Mammary epithelial cell (primary cell): ENCODE results near the gene SPAG17.

Source experiments
- CTCF ChIP-seq, 2 donors: IDR thresholded peaks in 1 of 2; conservative IDR thresholded peaks in 1 of 2; 2 replicates each; pipeline ENCODE4 v1.5.1; 2011 to 2012; ENCODE audit warnings: inconsistent platforms in 2 of 2, low read length in 2 of 2, mild to moderate bottlenecking in 2 of 2, control low read depth in 1 of 2, low read depth in 1 of 2; ENCODE audit not compliant: insufficient read depth in 1 of 2; ENCODE audit errors: extremely low read depth in 1 of 2
- EZH2 ChIP-seq: IDR thresholded peaks from 2 replicates; pipeline ENCODE4 v1.6.1; 2012; ENCODE audit warnings: low read length, inconsistent platforms, borderline replicate concordance

- TF ChIP-seq CTCF (conservative IDR thresholded peaks at IDR 0.05 in 1 of 2, IDR thresholded peaks at IDR 0.05 in 1 of 2; ENCODE audit: extremely low read depth in 1 of 2, insufficient read depth in 1 of 2, low read depth in 1 of 2, low read length in 2 of 2) (no peak), EZH2 (no peak)
These were observed 24.2 kb downstream of the SPAG17 start for GRCh38 chr1:118160806-118161205.
